Stimulated activated effector memory CD8-positive, alpha-beta T cell treated with anti-CD3 and anti-CD28 coated beads, Interleukin-12 subunit alpha, Interleukin-12 subunit beta, amount 100 ng/mL, for 72 hours (primary cell): ENCODE measurements around the gene ELOVL6.

Experiments used
- ATAC-seq: fragments of 150-1000 bp; cut with Tn5 transposase; 2 replicates; pipeline ENCODE4 v1.10.0; 2021
- DNase-seq, 2 donors: peaks; one replicate each; pipeline ENCODE4 v3.0.0; 2021 to 2022; ENCODE audit warnings: low spot score in 2 of 2
- H3K27ac Mint-ChIP-seq: one replicate; pipeline ENCODE4 v1.8.0; 2022; ENCODE audit warnings: mild to moderate bottlenecking, mixed read lengths
- H3K36me3 Mint-ChIP-seq: one replicate; pipeline ENCODE4 v1.8.0; 2022; ENCODE audit warnings: mild to moderate bottlenecking, mixed read lengths
- H3K4me1 Mint-ChIP-seq: one replicate; pipeline ENCODE4 v1.8.0; 2022; ENCODE audit warnings: mixed read lengths
- H3K4me3 Mint-ChIP-seq: one replicate; pipeline ENCODE4 v1.8.0; 2022; ENCODE audit warnings: mild to moderate bottlenecking, mixed read lengths
- H3K9me3 Mint-ChIP-seq: one replicate; pipeline ENCODE4 v1.8.0; 2022; ENCODE audit warnings: mixed read lengths

The ELOVL6 gene

GRCh38 chr4:110130576-110131358 lies 67.6 kb downstream of the ELOVL6 start:
- ATAC-seq (no peak), DNase-seq (no peak)
- H3K4me1 Mint-ChIP-seq: peaks cover 21% of the 10 kb centered on the region
- H3K27ac Mint-ChIP-seq: no peak overlapping the region
- H3K4me3 Mint-ChIP-seq: no peak overlapping the region
- H3K9me3 Mint-ChIP-seq: no peaks in the 10 kb centered on the region
- peaks cover 6% of the 10 kb centered on the region for H3K36me3 Mint-ChIP-seq

DNA sequence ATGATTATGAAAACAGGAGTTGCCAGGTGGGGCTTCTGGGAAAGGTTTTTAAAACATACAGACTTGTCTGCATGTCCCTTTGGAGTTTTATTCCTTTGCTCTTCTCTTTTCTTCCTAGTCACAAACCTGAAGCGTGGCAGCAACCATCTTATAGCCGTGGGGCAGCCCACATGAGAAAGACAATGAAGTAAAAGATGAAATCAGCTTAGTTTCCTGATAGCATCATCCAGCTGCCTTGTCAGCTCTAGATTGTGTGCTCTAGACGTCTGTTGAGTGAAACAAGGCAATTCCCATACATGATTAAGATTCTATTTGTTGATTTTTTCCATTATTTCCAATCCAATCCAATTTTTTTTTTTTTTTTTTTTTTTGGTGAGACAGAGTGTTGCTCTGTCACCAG lies 68.9 kb downstream of the ELOVL6 start:
- DNase-seq (no peak), ATAC-seq (no peak)
- no peaks in the 10 kb centered on the region for H3K9me3 Mint-ChIP-seq
- H3K4me3 Mint-ChIP-seq: no peak overlapping the region
- no peak overlapping the region for H3K27ac Mint-ChIP-seq
- H3K36me3 Mint-ChIP-seq: peaks cover 6% of the 10 kb centered on the region
- peaks cover 19% of the 10 kb centered on the region for H3K4me1 Mint-ChIP-seq

DNA sequence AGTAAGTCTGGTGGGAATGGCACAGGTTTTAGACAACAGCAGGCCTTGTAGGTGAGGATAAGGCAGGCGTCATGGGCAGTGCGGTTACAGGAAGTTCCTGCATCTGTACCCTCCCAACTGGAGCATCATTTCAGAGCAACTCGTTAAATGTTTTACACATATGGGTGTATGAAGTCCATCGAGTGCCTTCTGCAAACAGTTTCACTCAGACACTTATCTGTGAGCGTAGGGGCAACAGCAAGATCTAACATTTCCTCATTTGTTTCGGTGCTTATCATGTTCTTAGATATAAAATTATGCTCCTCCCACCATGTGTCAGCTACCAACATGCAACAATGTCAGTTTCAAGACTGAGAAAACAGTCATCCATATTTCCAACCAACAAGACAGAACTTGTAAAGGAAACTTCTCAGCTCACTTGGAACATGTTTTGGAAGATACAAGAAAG lies 69.9 kb downstream of the ELOVL6 start:
- H3K9me3 Mint-ChIP-seq: no peaks in the 10 kb centered on the region
- H3K27ac Mint-ChIP-seq: no peak overlapping the region
- no peak for DNase-seq
- no peak for ATAC-seq
- peaks cover 6% of the 10 kb centered on the region for H3K36me3 Mint-ChIP-seq
- peaks cover 14% of the 10 kb centered on the region for H3K4me1 Mint-ChIP-seq
- no peak overlapping the region for H3K4me3 Mint-ChIP-seq

GRCh38 chr4:110128029-110128428 lies 70.4 kb downstream of the ELOVL6 start:
- ATAC-seq: no peak
- Mint-ChIP-seq H3K9me3 (no peaks in the 10 kb centered on the region), H3K4me3 (no peak overlapping the region), H3K4me1 (peaks cover 10% of the 10 kb centered on the region), H3K36me3 (peaks cover 6% of the 10 kb centered on the region), H3K27ac (no peak overlapping the region)
- DNase-seq: no peak

DNA sequence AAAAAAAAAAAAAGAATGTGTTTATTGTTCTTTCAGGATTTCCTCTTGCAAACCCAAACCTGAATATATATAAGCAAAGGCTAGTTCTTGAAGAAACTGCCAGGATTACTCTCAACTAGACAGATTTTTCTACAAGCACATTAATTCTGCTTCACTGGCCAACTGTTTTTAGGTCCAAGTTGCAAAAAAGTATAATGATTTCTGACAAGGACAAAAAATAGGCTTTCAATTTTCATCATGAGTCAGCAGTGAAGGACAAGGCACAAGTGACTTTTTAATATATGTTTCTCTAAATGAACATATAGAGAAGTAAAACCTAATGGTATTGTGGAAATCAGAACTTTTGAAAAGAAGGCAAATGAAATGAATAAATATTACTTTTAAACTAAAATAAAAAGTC lies 73.7 kb downstream of the ELOVL6 start:
- Mint-ChIP-seq H3K4me3 (no peak overlapping the region), H3K27ac (no peak overlapping the region), H3K9me3 (no peaks in the 10 kb centered on the region), H3K4me1 (peaks cover 6% of the 10 kb centered on the region), H3K36me3 (peaks cover 6% of the 10 kb centered on the region)
- no peak for ATAC-seq
- DNase-seq: no peak

DNA sequence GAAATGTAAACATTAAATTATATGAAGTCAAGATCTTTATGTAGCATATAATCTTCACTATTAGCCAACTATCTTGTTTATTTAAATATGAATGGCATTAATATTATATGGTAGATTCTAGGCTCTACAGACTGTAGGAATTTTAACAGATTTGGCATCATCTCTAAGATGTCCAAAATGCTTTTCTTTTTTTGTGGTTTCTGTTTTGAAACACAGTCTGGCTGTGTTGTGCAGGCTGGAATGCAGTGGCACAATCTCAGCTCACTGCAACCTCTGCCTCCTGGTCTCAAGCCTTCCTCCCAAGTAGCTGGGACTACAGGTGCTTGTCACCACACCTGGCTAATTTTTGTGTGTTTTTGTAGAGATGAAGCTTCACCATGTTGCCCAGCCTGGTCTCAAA lies 76.2 kb downstream of the ELOVL6 start:
- DNase-seq (no peak), ATAC-seq (no peak)
- Mint-ChIP-seq H3K9me3 (no peaks in the 10 kb centered on the region), H3K36me3 (peaks cover 6% of the 10 kb centered on the region), H3K27ac (no peak overlapping the region), H3K4me1 (peaks cover 6% of the 10 kb centered on the region), H3K4me3 (no peak overlapping the region)

- no peak for ATAC-seq
- no peak overlapping the region for H3K27ac Mint-ChIP-seq
- no peak for DNase-seq
- no peaks in the 10 kb centered on the region for H3K36me3 Mint-ChIP-seq
- H3K4me3 Mint-ChIP-seq: no peak overlapping the region
- H3K9me3 Mint-ChIP-seq: no peaks in the 10 kb centered on the region
- peaks cover 6% of the 10 kb centered on the region for H3K4me1 Mint-ChIP-seq
Observed at GRCh38 chr4:110120506-110120905, 77.9 kb downstream of the ELOVL6 start.

GRCh38 chr4:110119880-110120279 lies 78.5 kb downstream of the ELOVL6 start:
- no peak overlapping the region for H3K4me3 Mint-ChIP-seq
- no peak for DNase-seq
- H3K36me3 Mint-ChIP-seq: no peaks in the 10 kb centered on the region
- H3K4me1 Mint-ChIP-seq: peaks cover 6% of the 10 kb centered on the region
- H3K27ac Mint-ChIP-seq: no peak overlapping the region
- H3K9me3 Mint-ChIP-seq: no peaks in the 10 kb centered on the region
- ATAC-seq: no peak

DNA sequence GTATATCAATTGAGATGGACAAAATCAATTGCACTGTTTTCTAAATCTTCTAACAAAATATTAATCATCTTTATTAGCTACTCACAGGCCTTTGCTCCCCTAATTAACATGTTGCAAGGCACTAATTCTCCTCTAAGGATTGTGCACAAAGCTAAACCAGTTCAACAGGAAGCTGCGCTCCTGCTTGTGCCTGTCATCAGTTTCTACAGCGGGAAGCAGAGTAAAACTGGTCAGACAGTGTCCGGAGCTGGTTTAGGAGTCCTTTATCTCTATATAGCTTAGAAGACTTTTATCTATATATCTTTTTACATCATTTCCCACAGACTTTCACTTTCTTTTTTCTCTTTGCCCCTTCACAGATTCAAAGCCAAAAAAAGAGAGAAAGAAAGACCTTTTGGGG lies 79.1 kb downstream of the ELOVL6 start:
- Mint-ChIP-seq H3K36me3 (no peaks in the 10 kb centered on the region), H3K4me3 (no peak overlapping the region)
- no peak for ATAC-seq

DNA sequence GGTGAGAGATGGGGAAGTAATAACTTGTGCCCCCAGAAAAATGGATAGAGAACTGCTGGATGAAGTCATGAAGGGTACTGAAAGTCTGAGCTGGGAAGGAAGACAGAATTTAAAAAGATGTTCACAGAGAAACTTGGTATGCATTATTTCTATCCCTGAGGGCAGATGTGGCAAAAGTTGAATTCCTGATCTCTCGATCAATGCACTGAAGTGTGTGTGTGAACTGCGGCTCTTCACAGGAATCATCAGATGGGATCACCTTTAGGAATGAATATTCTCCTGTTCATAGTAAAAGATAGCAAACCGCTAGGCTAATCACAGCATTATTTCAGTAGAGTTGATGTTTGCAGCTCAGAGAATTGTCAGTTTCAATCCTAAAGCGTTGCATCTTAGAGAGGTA lies 86.4 kb downstream of the ELOVL6 start:
- Mint-ChIP-seq H3K4me3 (no peak overlapping the region), H3K9me3 (no peaks in the 10 kb centered on the region), H3K27ac (no peak overlapping the region), H3K36me3 (no peaks in the 10 kb centered on the region), H3K4me1 (peaks cover 11% of the 10 kb centered on the region)
- no peak for ATAC-seq
- no peak for DNase-seq

More for the DNA sequence above, 79.1 kb downstream of the ELOVL6 start:
- Mint-ChIP-seq H3K9me3 (no peaks in the 10 kb centered on the region), H3K4me1 (peaks cover 6% of the 10 kb centered on the region), H3K27ac (no peak overlapping the region)
- DNase-seq: no peak

DNA sequence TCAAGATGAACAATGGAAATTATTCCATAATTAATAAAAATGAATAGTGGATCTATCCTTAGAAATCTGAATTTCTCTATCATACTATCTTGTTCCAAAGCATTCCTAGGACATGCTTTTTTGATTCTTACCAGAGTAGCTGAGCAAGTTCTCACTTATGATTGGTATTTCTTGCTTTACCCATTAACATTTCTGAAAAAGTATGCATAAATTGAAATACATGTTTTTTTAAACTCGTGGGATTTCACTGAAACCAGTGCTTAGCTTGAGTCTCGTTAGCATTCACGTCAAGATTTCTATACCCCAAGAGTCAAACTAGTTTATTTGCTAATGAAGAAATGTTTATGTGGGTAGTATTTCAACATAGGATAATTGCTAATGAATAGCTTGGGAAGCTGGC lies 89.0 kb downstream of the ELOVL6 start:
- DNase-seq (no peak), ATAC-seq (no peak)
- Mint-ChIP-seq H3K36me3 (peaks cover 4% of the 10 kb centered on the region), H3K27ac (no peak overlapping the region), H3K4me1 (peaks cover 22% of the 10 kb centered on the region), H3K4me3 (no peak overlapping the region), H3K9me3 (no peaks in the 10 kb centered on the region)

DNA sequence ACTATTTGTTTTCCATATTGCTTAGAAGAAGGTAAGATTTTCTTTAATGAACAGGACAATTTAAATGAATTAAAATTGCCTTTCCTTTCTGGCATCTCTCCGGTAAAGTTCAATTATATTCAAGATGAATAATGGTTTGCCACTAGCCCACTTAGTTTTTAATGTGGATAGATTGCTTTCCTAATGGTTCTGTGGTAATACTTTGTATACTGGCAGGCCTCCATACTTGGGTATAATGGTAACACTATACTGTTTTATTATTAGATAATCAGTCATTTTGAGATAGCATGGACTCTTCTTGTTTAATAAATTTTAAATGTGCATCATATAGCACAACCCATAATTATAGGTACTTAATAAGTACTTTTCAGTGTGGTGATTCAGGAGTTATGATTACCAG lies 89.5 kb downstream of the ELOVL6 start:
- no peak overlapping the region for H3K4me3 Mint-ChIP-seq
- DNase-seq (no peak), ATAC-seq (no peak)
- H3K36me3 Mint-ChIP-seq: peaks cover 5% of the 10 kb centered on the region
- H3K27ac Mint-ChIP-seq: no peak overlapping the region
- peaks cover 22% of the 10 kb centered on the region for H3K4me1 Mint-ChIP-seq
- H3K9me3 Mint-ChIP-seq: no peaks in the 10 kb centered on the region

- ATAC-seq: no peak
- Mint-ChIP-seq H3K27ac (no peak overlapping the region), H3K9me3 (no peaks in the 10 kb centered on the region), H3K36me3 (peaks cover 5% of the 10 kb centered on the region), H3K4me3 (no peak overlapping the region), H3K4me1 (peaks cover 22% of the 10 kb centered on the region)
- no peak for DNase-seq
Observed at GRCh38 chr4:110108422-110108821, 90.0 kb downstream of the ELOVL6 start.

- Mint-ChIP-seq H3K4me1 (peaks cover 22% of the 10 kb centered on the region), H3K4me3 (no peak overlapping the region), H3K27ac (no peak overlapping the region), H3K36me3 (peaks cover 9% of the 10 kb centered on the region), H3K9me3 (no peaks in the 10 kb centered on the region)
- DNase-seq: no peak
- ATAC-seq: no peak
Observed at GRCh38 chr4:110107866-110108265, 90.5 kb downstream of the ELOVL6 start.

DNA sequence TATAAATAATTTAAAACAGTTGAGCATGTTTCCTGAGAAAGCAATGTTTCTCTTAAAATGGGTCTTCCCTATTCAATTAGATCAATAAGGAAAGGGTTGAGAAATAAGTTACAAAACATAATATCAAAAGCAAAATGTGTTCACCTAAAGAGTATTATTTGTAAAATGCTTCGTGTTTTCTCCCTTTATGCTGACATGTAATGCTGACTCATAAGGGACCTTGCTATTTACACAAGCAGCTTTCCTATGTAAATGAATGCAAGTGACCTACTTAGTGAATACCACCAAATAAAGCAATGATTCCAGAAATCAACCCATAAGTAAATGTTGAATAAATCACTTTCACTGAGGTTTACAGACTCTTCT lies 91.5 kb downstream of the ELOVL6 start:
- peaks cover 10% of the 10 kb centered on the region for H3K36me3 Mint-ChIP-seq
- ATAC-seq: peak; percentile 90
- peaks cover 22% of the 10 kb centered on the region for H3K4me1 Mint-ChIP-seq
- H3K9me3 Mint-ChIP-seq: no peaks in the 10 kb centered on the region
- no peak for DNase-seq
- peak overlapping the region; percentile 82 for H3K27ac Mint-ChIP-seq
- H3K4me3 Mint-ChIP-seq: no peak overlapping the region

DNA sequence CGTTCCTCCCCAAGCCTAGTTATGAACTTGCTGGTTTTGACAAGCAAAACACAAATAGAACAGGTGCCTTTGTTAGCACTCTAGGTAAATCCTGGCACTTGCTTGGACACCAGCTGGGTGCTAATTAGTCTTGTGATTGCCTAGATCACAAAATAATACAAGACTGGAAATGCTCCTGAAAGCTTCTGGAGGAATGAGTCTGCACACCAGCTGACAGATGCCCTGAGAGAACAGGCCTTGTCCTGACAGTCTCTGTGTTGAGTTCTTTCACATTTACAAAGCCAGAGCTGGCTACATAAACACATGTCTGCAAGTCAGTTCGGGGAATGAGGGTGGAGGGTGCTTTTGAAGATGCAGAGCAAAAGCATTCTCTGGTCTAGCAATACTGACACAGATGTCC lies 93.8 kb downstream of the ELOVL6 start:
- H3K36me3 Mint-ChIP-seq: peaks cover 10% of the 10 kb centered on the region
- no peak overlapping the region for H3K4me3 Mint-ChIP-seq
- no peak for DNase-seq
- peaks cover 23% of the 10 kb centered on the region for H3K4me1 Mint-ChIP-seq
- no peak overlapping the region for H3K27ac Mint-ChIP-seq
- no peaks in the 10 kb centered on the region for H3K9me3 Mint-ChIP-seq
- no peak for ATAC-seq
